Measurements from ENCODE around the gene SLC15A1. TPM values are rescaled to one million over a fixed set of nuclear protein-coding genes. Genes with fewer than 3 reads are reported as not detected.

The SLC15A1 gene
- total RNA-seq, 1 experiment from 2014 or later: 2.6 TPM

- no peak overlapping the region for H3K27ac ChIP-seq (ENCODE audit: low read depth, low read length)
- CTCF ChIA-PET: no interaction called here
- H2AFZ ChIP-seq (ENCODE audit: low read depth, low read length, poor library complexity, severe bottlenecking): no peak overlapping the region
- BruUV-seq (replicated peaks): no TSS peak
- H3K4me3 ChIP-seq (replicated peaks in 1 of 2; ENCODE audit: low read depth in 1 of 2, low read length in 2 of 2): no peak overlapping the region
- no peaks in the 10 kb centered on the region for H4K20me1 ChIP-seq (ENCODE audit: insufficient read depth)
- POLR2A ChIA-PET: no interaction called here
- no peak overlapping the region for H3K9ac ChIP-seq (ENCODE audit: low read length)
- no peaks in the 10 kb centered on the region for H3K9me2 ChIP-seq (ENCODE audit: insufficient read depth)
- no peaks in the 10 kb centered on the region for H3K36me3 ChIP-seq (ENCODE audit: control insufficient read depth in 1 of 2, insufficient read depth in 2 of 2, low read length in 2 of 2)
- no peak overlapping the region for H3K4me2 ChIP-seq (ENCODE audit: low read length)
- intact Hi-C loops (cut with micrococcal nuclease): no loop called here
- TF ChIP-seq POLR2A (IDR thresholded peaks at IDR 0.05; ENCODE audit: borderline replicate concordance, extremely low read depth, insufficient read depth, insufficient read length) (no peak), EGR1 (IDR thresholded peaks at IDR 0.05; ENCODE audit: low read depth) (no peak), JUND (IDR thresholded peaks at IDR 0.05) (no peak), POLR2AphosphoS5 (IDR thresholded peaks at IDR 0.05; ENCODE audit: low read depth, low read length) (no peak), CTCF (IDR thresholded peaks at IDR 0.05 in 2 of 3, conservative IDR thresholded peaks at IDR 0.05 in 1 of 3; ENCODE audit: borderline replicate concordance in 1 of 3, insufficient read depth in 1 of 3, low read depth in 2 of 3, low read length in 2 of 3) (no peak), ZFX (IDR thresholded peaks at IDR 0.05) (no peak), ZBTB33 (IDR thresholded peaks at IDR 0.05; ENCODE audit: extremely low read depth, insufficient replicate concordance, low read length) (no peak), SP1 (IDR thresholded peaks at IDR 0.05; ENCODE audit: low read depth) (no peak), MAX (IDR thresholded peaks at IDR 0.05) (no peak), ELF1 (IDR thresholded peaks at IDR 0.05; ENCODE audit: borderline replicate concordance, low read depth) (no peak), CEBPB (IDR thresholded peaks at IDR 0.05; ENCODE audit: low read depth) (no peak), CBX3 (IDR thresholded peaks at IDR 0.05; ENCODE audit: low read depth) (no peak), FOSL1 (IDR thresholded peaks at IDR 0.05; ENCODE audit: low read depth) (no peak), TCF7L2 (IDR thresholded peaks at IDR 0.05; ENCODE audit: borderline replicate concordance, extremely low read depth, insufficient read depth, insufficient read length) (no peak)
- RAD21 ChIA-PET (ENCODE audit: low non-redundant PET in 1 of 2, low total read pairs in 2 of 2, uncharacterized antibody in 2 of 2, unreplicated experiment in 2 of 2): interaction anchor here in 1 of 2 experiments (0.5 kb wide), 1 partner anchor 108 kb away, joined by 4 read pairs; no protein-coding TSS in a partner anchor
- ATAC-seq: no peak
- DNase-seq (ENCODE audit: low read depth, low spot score): no peak
- no peaks in the 10 kb centered on the region for H3K27me3 ChIP-seq (ENCODE audit: insufficient read depth, low read length)
- peaks cover 0 to 5% of the 10 kb centered on the region in 2 experiments; a peak in 1 of 4 replicates for H3K9me3 ChIP-seq (ENCODE audit: control insufficient read depth in 1 of 2, insufficient read depth in 1 of 2, low read depth in 1 of 2, low read length in 2 of 2)
- H3K4me1 ChIP-seq (ENCODE audit: control insufficient read depth in 1 of 2, insufficient read depth in 2 of 2, low read length in 2 of 2): peaks cover 0 to 28% of the 10 kb centered on the region in 2 experiments; a peak in 2 of 4 replicates
- H3K79me2 ChIP-seq (ENCODE audit: insufficient read depth, low read length): no peaks in the 10 kb centered on the region
Measured at GRCh38 chr13:98749501-98749900, 3.0 kb downstream of the SLC15A1 start.

Data from HCT116 (cell line).